Right ventricle myocardium inferior (tissue), 1 donor: ENCODE results near the gene ACVR1C. TPM values are rescaled to one million over a fixed set of nuclear protein-coding genes. Genes with fewer than 3 reads are reported as not detected.

Source experiments
- ATAC-seq: fragments of 200-7000 bp; cut with Tn5 transposase; one replicate; pipeline ENCODE4 v1.9.1; 2020; ENCODE audit warnings: mild to moderate bottlenecking, moderate library complexity
- DNase-seq: peaks from one replicate; pipeline ENCODE4 v3.0.0; 2021; ENCODE audit errors: missing footprints
- intact Hi-C: fragments of 100-400 bp; cut with DNase I; formaldehyde crosslinking; loops from one replicate; pipeline ENCODE4 v1.11.0; 2022
- long read RNA-seq: library from polyadenylated mRNA; unstranded; transcript quantifications from one replicate; pipeline ENCODE4 v2.0.0, GENCODE V29; 2021
- total RNA-seq: library from RNA; stranded (reverse); fragmentation: NEBNext Ultra II Directional; extraction: Animal tissue kit (Norgen Biotek cat#: 25700); gene quantifications from one replicate; pipeline ENCODE4 v1.2.1, GENCODE V29; 2021
- donor health status: DM: no; HTN: yes; CAD: no; lungs with severe emphysema.

ACVR1C gene
- total RNA-seq = 0.81 TPM
- long read RNA-seq = 0 reads

DNA sequence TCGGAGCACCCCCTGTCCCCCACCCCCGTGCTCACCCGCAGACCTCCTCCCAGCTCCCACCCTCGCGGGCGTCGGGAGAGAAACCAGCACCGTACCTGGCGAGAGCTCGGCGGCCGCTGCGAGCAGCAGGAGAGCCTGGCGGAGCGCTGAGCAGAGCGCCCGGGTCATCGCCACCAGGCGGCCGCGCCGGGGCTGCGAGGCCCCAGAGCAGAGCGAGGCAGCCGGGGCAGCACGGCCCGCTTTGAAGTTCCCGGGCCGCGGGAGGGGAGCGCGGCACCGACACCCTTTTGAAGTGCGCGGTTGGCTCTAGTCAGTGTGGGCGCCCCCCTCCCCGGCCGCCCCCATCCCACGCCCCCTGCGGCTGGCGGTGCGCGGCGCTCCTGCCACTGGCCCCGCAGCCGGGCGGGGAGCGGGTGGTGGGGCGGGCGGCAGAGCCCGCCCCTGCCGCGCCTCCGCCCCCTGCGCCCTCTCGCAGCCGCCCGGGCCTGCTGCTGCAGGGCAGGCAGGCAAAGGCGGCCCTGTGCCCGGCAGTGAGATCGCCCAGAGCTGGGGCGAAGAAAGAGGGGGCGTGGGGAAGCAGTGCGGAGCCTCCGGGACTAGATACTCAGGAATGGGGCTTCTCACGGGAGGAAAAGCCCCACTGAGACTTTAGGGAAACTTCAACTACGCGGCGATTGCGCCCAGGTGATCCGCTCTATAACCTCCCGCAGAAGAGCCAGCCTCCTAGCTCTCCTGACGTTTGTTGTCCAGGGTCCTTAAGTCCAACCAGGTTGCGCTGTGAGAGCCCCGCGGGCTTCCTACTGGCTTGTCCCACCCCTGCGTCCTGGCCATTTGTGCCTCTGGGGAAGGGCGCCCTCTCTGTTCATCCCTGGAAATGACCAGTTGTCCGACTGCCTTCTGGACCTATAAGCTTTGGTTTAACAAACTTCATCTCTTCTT, at the start of gene ACVR1C:
Gene ACVR1C, minus strand, starts transcription at position 388 of the 939 bp plus-strand sequence. Its CDS starts 220 bp downstream, at position 168.
- intact Hi-C loops = no loop called here
- ATAC-seq = peak; percentile 91
- peak; percentile 80 for DNase-seq

DNA sequence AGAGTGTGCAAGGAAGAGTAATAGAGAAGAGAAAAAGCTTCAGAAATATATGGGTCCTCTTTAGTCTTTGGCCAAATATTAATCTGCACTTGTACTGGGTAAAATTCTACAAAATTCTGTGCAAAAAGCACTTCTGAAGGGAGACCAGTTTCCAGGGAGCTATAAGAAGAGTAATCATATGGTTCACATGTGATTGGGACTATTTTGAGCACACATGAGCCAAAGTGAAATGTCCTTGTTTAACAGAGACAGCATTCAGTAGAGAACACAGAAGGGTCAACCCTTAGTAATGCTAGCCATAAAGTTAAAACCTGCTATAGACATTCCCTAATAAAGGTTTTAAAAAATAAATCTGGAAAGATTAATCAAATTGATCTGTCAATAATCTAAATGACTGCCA, 49.3 kb upstream of the ACVR1C start:
- intact Hi-C loops = no loop called here
- DNase-seq = no peak
- no peak for ATAC-seq

DNA sequence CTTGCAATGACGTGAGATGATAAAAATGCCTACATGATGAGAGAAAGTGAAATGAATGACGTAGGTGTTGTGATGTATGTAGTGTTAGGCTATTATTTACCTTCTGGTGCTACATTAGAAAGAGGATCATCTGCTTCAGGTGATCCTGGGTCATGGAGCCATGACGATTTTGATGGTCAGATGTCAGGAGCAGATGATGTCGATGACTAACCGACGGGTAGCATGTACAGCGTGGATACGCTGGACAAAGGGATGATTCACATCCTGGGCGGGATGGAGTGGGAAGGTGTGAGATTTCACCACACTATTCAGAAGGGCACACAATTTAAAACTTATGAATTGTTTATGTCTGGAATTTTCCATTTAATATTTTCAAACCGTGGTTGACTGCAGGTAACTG, 43.5 kb upstream of the ACVR1C start:
- intact Hi-C loops = no loop called here
- ATAC-seq (no peak), DNase-seq (no peak)

GRCh38 chr2:157662401-157662800, 33.7 kb upstream of the ACVR1C start:
- no peak for DNase-seq
- intact Hi-C loops = no loop called here
- no peak for ATAC-seq

DNA sequence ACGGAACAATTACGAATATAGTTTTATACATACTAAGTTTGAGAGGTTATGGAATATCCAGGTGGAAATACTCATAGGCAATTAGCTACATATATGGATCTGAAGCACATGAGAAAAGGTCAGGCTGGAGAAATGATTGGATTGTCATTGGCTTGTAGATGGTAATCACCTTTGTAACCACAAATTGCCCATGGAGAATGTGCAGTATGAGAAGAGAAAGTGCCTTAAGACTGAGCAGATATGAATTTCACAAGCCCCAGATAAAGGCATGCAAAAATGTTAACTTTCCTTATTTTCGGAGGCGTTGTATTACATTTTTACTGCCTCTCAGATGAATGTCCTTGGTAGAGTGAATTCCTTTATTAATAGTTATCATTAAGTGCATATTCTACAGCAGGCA, 33.1 kb upstream of the ACVR1C start:
- ATAC-seq (no peak), DNase-seq (no peak)
- intact Hi-C loops = no loop called here

GRCh38 chr2:157657858-157658257, 29.2 kb upstream of the ACVR1C start:
- ATAC-seq = no peak
- no peak for DNase-seq
- intact Hi-C loops = no loop called here

DNA sequence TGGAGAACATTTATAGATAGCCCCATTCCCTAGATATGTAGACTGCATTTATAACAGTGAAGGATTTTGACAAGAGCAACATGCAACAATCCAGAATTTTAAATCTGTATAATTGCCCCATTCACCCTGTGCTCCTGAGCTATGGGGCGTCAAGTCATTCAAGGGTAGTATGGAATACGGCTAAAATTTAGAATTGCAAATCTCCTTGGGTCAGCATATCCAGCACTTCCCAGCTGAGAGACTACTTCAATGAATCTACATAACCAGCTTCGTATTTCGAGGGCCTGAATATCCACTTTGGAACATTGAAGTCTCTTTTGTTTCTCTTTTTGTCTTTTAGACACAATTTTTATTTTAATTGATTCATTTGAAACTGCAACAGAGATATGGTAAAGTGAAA, 28.4 kb upstream of the ACVR1C start:
- ATAC-seq (no peak), DNase-seq (no peak)
- intact Hi-C loops = no loop called here

DNA sequence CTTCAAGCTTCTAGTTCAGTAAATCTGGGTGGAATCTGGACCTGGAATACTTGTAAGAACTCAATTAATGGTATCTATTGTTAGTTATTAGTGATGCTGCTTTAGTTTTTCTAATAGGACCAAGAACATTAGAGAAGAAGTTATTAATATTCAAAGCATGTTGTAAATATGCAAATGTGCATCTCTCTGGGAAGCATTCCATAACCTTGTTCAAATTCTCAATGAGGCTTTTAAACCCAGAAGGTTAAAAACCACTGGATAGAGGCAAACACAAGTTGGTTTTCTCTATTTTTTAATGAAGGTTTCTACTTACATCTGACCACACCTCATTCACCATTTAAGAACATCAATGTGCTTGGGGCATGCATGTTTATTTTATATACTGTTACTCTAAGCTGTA, 16.1 kb upstream of the ACVR1C start:
- ATAC-seq (no peak), DNase-seq (no peak)
- intact Hi-C loops = no loop called here

DNA sequence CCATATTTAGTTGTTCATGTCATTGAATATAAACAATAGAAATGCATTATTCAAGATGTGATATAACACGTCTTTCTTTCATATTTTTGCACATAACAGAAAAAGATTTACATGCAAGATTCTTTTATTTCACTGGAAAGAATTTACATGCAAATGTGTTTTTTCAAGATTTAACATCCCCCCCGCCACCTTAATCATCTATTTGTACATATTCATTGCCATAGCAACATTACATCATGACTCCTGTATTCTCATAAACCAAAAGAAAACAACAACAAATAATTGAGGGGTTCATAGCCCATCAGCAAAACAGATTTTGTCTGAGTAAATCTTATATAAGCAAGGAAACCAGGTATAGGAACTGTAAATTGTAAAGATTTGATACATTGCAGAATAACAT, 3.2 kb upstream of the ACVR1C start:
- DNase-seq = no peak
- ATAC-seq = no peak
- intact Hi-C loops = no loop called here

DNA sequence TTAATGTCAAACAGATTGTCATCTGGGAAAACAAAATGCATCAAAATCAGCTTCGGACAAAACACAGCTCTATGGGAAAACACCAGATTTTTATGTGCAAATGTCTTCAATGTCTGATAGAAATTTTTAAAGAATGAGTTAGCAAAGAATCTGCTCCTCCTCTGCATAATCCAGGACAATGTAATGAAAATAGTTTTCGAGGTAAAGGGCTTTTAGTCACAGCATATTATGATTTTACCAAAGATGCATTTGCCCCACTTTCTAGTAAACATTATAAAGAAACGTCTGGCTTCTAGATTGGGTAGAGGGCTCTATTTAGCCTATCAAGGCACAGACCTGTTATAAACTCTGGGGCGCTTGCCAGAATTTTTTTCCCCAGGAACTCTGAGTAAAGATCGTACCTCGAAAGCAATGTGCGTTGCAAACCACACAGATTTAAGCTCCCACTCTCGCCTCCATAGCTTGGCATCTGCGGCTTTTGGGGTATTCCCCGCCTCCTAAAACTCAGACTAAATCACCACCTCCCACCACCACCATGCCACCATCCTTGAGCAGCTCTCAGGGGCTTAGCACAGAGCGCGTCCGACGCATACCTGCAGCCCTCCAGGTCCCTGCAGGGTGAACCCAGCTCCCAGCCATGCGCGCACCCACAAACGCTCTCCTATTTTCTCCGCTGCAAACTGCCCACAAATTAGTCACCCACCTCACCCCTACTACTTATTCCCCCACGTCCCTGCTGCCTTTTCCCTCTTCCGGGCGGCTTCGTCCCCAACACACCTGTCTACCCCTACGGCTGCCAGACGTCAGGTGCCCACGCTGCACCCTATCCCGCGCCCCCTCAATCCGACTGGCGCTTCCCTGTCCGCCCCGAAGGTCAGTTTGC, 829 bp downstream of the ACVR1C start:
- intact Hi-C loops = no loop called here
- DNase-seq (no peak), ATAC-seq (no peak)

GRCh38 chr2:157625296-157625695, 3.4 kb downstream of the ACVR1C start:
- DNase-seq = no peak

DNA sequence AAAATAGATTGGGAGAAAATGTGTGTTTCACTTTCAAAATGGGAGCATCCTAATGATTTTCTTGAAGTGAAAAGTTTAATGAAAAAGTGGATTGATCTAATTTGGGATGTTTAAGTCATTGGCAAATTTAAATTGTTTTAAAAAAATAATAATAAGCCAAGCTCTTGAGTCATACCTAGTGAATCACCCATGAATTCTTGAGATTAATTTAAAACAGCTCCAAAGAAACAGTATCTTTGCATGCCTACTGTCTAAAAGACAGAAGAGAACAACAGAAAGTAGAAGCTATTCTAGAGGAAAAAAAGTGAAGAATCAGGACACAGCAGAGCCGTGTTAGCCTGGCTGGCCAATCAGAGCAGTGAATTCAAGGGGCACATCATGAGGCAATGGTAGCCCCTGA, 7.7 kb downstream of the ACVR1C start:
- DNase-seq (no peak), ATAC-seq (no peak)
- intact Hi-C loops = no loop called here

More at GRCh38 chr2:157625296-157625695, 3.4 kb downstream of the ACVR1C start:
- intact Hi-C loops = no loop called here
- no peak for ATAC-seq

- DNase-seq = no peak
- intact Hi-C loops = no loop called here
- no peak for ATAC-seq
Observed at GRCh38 chr2:157611726-157612125, 16.9 kb downstream of the ACVR1C start.

DNA sequence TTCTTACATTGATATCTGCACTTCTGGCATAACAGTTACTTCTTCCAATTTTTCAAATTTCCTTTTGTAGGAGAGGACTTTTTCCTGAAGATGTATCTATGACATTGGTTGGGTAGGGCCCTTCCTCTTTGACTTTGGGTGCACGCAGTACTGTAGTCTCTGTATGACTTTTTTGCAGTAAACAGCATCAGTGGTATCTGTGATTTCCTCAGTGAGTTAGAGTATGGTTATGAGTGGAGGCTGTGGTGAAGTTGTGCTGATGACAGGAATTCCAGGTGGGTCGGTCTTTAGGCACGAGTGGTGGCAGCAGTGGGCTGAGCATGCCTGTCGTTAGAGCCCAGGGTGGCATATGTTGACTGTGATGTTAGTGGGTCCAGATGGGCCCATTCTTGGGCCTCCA, 17.6 kb downstream of the ACVR1C start:
- DNase-seq (no peak), ATAC-seq (no peak)
- intact Hi-C loops = no loop called here

DNA sequence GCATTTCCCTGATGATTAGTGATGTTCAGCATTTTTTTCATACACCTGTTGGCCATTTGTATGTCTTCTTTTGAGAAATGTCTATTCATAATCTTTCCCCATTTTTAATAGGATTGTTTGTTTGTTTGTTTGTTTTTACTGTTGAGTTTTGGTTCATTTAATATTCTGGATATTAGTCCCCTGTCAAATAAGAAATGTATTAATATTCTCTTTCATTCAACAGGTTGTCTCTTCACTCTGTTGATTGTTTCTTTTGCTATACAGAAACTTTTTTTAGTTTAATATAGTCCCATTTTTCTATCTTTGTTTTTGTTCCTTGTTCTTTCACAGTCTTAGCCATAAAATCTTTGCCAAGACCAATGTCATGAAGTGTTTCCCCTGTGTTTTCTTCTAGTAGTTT, 22.1 kb downstream of the ACVR1C start:
- DNase-seq (no peak), ATAC-seq (no peak)
- intact Hi-C loops = no loop called here

DNA sequence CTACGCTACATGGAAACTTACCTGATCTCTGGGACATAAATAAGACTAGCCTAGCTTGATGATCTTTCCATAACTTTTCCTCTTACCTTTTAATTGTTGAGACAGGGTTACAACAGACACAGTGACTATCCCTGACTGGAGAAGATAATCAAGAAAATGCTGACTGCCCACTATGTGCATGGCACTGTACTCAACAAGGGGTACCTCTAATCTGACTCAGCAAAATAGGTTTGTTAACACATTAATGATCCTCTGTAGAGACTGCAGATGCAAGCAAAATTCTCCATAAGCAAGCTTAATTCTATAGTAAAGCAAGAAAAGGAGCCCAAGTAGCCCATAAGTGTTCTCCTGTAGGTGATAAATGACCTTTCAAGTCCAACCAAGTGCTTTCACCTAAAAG, 25.5 kb downstream of the ACVR1C start:
- DNase-seq = no peak
- no peak for ATAC-seq
- intact Hi-C loops = no loop called here

GRCh38 chr2:157601807-157602206, 26.9 kb downstream of the ACVR1C start:
- intact Hi-C loops = no loop called here
- DNase-seq (no peak), ATAC-seq (no peak)

DNA sequence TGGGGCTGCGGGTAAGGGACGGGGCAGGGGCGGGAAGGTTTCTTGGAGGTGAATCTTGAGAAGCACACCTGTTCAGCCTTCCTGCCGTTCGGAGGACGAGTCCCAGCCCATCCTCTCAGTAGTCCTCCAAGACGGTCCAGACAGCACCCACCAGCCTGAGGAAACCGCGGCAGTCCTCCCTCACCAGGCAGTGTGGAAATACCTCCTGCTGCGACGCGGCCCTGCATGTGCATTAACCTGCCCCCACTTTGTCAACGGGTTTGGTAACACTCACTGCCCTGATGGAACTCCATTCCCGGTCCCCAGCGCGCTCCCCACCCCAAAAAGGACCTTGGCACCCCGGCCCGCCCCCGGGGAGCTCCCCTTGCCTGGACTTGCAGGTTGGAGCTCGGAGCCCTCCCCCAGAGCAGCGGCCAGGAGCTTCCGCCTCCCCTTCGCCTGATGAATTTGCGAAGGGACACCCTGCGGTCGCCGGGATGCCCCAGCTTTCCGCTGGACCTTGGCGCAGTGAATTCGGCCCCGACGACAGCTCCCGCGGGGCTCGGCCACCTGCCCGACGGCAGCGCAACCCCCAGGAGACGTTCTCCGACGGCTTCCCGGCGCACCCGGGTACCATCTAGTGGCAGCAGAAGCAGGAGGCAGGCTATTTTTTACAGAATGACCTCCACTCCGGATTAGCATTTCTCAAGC, 31.5 kb downstream of the ACVR1C start:
- ATAC-seq = no peak
- peak; percentile 68 for DNase-seq
- intact Hi-C loops = loop anchor here (10.0 kb wide), 1 partner anchor 102 kb away; no protein-coding TSS in a partner anchor

DNA sequence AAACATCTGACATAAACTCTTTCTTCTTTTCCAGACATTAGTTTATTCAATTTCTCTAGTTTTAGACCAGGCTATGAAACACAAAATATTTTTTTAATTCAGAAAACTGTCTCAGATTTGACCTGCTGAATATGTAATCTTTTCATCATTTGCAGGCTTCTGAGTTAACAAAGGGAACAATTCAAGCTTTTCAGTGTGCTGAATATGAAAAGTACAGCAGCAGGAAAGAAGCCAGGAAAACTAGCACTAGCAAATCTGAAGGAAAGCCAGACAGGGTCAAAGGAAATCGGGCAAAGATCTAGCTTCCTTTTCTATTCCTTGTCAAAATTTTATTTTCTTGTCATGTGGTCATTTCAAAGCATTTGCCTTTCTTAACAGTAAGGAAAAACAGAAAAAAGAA, 35.3 kb downstream of the ACVR1C start:
- no peak for ATAC-seq
- intact Hi-C loops = loop anchor here (5.0 to 10.0 kb wide), 2 partner anchors 99 to 291 kb away; no protein-coding TSS in a partner anchor

More for the DNA sequence above, 35.3 kb downstream of the ACVR1C start:
- DNase-seq = no peak
